Activated CD4-positive, alpha-beta T cell treated with anti-CD3 and anti-CD28 coated beads, Interleukin-2, amount 10 ng/mL, durations not matched to agents 24 days and 14 days (primary cell): ENCODE measurements around the gene TYMP. TPM values are rescaled to one million over a fixed set of nuclear protein-coding genes. Genes with fewer than 3 reads are reported as not detected.
"Not testable (repeated sequence)": the region's sequence is repeated elsewhere in the genome, so short reads cannot be mapped to it uniquely, and the experiment has no call there.

Experiments used
- DNase-seq: peaks from one replicate; pipeline ENCODE4 v3.0.0; 2022
- H3K27ac Mint-ChIP-seq: one replicate; pipeline ENCODE4 v1.8.0; 2022; ENCODE audit warnings: mild to moderate bottlenecking, mixed read lengths
- H3K27me3 Mint-ChIP-seq: one replicate; pipeline ENCODE4 v1.8.0; 2022; ENCODE audit warnings: mixed read lengths
- H3K36me3 Mint-ChIP-seq: one replicate; pipeline ENCODE4 v1.8.0; 2022; ENCODE audit warnings: low read depth, mild to moderate bottlenecking, mixed read lengths
- H3K4me1 Mint-ChIP-seq: one replicate; pipeline ENCODE4 v1.8.0; 2021; ENCODE audit warnings: mixed read lengths
- H3K4me3 Mint-ChIP-seq: one replicate; pipeline ENCODE4 v1.8.0; 2022; ENCODE audit warnings: mild to moderate bottlenecking, moderate library complexity, mixed read lengths
- H3K9me3 Mint-ChIP-seq: one replicate; pipeline ENCODE4 v1.8.0; 2021; ENCODE audit warnings: mixed read lengths
- intact Hi-C: fragments of 100-400 bp; cut with micrococcal nuclease; formaldehyde crosslinking; loops from one replicate; pipeline ENCODE4 v1.15.1; 2023
- total RNA-seq: library from RNA; stranded (reverse); gene quantifications from 2 replicates; pipeline ENCODE4 v1.2.3, GENCODE V29; 2022

TYMP gene
- total RNA-seq, 1 donor from 2014 or later, result 63.0 TPM

DNA sequence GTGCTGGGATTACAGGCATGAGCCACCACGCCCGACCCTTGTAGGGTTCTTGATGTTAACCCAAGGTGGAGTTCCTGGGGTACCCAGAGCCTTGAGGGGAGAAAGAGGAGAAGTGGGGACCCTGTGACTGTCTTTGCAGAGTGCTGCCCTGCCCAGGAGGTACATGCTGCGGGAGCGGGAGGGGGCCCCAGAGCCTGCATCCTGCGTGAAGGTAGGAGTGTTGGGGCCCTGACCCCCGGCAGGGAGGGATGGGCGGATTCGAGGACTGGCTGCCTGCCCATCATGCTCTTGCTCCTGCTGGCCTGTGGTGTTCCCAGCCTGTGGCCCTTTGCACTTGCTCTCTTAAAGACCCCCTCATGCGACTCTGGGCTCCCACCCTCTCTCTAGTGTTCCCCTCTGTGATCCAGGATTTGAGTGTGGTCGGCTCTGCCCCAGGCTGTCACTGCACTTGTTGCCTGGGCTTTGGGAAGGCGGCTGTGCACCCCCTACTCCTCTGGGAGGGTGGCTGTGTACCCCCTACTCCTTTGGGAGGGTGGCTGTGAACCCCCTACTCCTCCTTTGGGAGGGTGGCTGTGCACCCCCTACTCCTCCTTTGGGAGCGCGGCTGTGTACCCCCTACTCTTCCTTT lies 8.9 kb downstream of the TYMP start:
- Mint-ChIP-seq H3K27me3 (no peaks in the 10 kb centered on the region), H3K36me3 (peaks cover 36% of the 10 kb centered on the region), H3K9me3 (no peaks in the 10 kb centered on the region), H3K4me3 (no peak overlapping the region), H3K27ac (no peak overlapping the region), H3K4me1 (peaks cover 9% of the 10 kb centered on the region)
- intact Hi-C loops, result no loop called here
- DNase-seq, result no peak

DNA sequence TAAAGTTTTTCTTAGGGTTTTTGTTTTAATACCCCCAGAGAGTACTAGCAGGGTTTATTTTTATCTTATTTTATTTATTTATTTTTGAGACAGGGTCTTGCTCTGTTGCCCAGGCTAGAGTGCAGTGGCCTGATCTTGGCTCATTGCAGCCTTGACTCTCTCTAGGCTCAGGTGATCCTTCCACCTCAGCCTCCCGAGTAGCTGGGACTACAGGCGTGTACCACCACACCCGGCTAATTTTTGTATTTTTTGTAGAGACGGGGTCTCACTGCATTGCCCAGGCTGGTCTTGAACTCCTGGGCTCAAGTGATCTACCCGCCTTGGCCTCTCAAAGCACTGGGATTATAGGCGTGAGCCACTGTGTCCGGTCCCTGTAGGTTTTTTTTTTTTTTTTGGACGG lies 9.6 kb downstream of the TYMP start:
- H3K27me3 Mint-ChIP-seq, H3K27ac Mint-ChIP-seq, intact Hi-C loops, DNase-seq, H3K4me3 Mint-ChIP-seq, H3K9me3 Mint-ChIP-seq, H3K4me1 Mint-ChIP-seq: not testable (repeated sequence)
- peaks cover 39% of the 10 kb centered on the region for H3K36me3 Mint-ChIP-seq

DNA sequence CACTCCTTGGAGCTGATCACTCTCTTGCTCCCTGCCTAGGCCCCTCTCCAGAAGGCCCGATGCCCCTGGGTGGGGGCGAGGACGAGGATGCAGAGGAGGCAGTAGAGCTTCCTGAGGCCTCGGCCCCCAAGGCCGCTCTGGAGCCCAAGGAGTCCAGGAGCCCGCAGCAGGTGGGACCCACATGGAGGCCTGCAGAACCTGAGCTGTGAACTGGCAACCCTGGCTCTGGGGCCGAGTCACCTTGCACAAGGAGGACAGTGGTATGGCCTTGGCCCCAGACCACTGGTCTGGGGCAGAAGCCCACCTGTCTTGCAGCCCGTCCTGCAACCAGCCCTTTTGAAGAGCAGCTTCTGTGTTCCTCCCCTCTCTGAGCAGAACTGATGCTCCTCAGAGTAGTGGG lies 10.7 kb downstream of the TYMP start:
- Mint-ChIP-seq H3K27me3 (no peaks in the 10 kb centered on the region), H3K9me3 (no peaks in the 10 kb centered on the region), H3K4me1 (peaks cover 9% of the 10 kb centered on the region), H3K27ac (no peak overlapping the region), H3K4me3 (no peak overlapping the region), H3K36me3 (peaks cover 32% of the 10 kb centered on the region)
- intact Hi-C loops, result no loop called here
- DNase-seq, result no peak

DNA sequence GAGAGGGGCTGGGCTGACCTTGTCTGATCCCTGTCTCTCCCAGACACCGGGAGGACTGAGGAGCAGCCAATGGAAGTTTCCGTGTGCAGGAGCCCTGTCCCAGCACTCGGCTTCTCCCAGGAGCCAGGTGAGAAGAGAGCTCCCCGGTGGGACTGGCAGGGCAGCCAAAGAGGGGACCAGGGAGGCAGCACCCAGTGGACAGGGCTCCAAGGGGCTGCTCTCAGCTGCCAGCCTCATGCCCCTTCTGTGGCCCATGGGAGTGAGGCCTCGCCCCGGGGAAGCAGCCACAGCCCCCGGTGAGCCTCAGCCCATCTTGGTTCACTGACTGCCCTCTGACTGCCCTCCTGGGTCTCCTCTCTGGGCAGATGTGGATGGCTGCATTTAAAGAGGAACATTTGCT lies 11.2 kb downstream of the TYMP start:
- H3K36me3 Mint-ChIP-seq, result peaks cover 31% of the 10 kb centered on the region
- no peaks in the 10 kb centered on the region for H3K9me3 Mint-ChIP-seq
- no peak for DNase-seq
- H3K4me1 Mint-ChIP-seq, result peaks cover 12% of the 10 kb centered on the region
- no peaks in the 10 kb centered on the region for H3K27me3 Mint-ChIP-seq
- intact Hi-C loops, result no loop called here
- no peak overlapping the region for H3K4me3 Mint-ChIP-seq
- no peak overlapping the region for H3K27ac Mint-ChIP-seq

DNA sequence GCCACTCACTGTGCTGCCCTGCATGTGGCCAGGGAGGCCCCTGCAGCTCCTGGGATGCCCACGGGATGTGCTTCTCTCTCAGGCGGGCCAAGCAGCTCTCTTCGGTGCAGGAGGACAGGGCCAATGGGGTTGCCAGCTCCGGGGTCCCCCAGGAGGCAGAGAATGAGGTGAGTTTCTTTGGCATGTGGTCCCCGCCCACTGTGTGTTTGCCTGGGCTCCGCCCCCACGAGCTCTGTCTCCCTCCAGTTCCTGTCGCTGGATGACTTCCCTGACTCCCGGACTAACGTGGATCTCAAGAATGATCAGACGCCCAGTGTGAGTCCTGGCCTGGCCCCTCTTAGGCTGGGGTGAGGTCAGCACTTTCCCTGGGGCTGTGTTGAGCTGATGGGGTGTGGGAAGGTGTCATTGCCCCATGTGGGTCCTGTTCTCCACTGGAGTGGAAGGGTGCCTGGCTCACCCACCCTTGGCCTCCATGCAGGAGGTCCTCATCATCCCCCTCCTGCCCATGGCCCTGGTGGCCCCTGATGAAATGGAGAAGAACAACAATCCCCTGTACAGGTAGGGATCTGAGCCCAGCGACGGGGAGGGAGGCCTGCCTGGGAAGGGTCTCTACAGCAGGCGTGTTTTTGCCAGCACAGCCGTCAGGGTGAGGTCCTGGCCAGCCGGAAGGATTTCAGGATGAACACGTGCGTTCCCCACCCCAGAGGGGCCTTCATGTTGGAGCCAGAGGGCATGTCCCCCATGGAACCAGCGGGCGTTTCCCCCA lies 12.1 kb downstream of the TYMP start:
- peaks cover 24% of the 10 kb centered on the region for H3K36me3 Mint-ChIP-seq

DNA sequence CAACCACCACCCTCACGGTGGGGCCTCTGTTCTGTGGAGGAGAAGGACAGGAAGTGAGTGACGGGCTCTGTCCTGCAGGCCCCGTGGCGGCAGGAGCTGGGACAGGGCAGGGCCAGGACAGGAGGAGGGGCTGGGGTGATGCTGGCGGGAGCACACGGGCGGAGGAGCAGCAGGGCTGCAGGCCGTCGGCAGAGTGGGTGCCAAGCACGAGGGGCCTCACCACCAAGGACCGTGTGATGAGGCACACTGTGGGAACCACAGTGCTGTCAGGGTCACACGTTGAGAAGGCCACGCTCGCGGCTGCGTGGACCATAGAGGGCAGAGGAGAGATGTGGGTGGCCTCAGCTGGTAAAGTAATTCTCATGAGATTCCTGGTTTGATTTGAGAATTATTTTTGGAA lies 12.9 kb downstream of the TYMP start:
- no peak for DNase-seq
- H3K4me1 Mint-ChIP-seq, result peaks cover 19% of the 10 kb centered on the region
- no peaks in the 10 kb centered on the region for H3K27me3 Mint-ChIP-seq
- peaks cover 26% of the 10 kb centered on the region for H3K36me3 Mint-ChIP-seq
- H3K4me3 Mint-ChIP-seq, result no peak overlapping the region
- H3K27ac Mint-ChIP-seq, result no peak overlapping the region
- no peaks in the 10 kb centered on the region for H3K9me3 Mint-ChIP-seq
- intact Hi-C loops, result no loop called here

More for the DNA sequence above, 12.1 kb downstream of the TYMP start:
- Mint-ChIP-seq H3K27me3 (no peaks in the 10 kb centered on the region), H3K4me1 (peaks cover 12% of the 10 kb centered on the region), H3K9me3 (no peaks in the 10 kb centered on the region), H3K4me3 (no peak overlapping the region), H3K27ac (no peak overlapping the region)
- no peak for DNase-seq
- intact Hi-C loops, result no loop called here

DNA sequence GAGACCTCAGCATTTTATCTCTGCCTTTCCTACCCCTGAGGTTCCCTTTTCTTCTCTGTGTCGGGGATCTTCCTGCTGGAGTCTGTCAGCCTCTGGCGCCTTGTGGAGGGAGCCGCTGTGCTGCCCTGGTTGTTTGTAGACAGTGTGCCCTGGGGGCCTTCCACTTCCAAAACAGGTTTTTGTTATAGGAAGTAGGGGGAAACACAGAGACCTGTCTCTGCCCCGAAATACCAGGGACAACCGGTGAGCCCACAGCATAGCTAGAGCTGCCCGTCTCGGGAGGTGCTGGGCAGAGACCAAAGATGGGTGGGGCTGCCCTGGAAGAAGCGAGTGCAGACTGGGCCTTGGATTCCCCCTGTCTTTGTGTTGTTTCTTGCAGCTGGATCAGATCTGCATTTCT lies 13.7 kb downstream of the TYMP start:
- H3K4me1 Mint-ChIP-seq, result peaks cover 19% of the 10 kb centered on the region
- DNase-seq, result no peak
- intact Hi-C loops, result no loop called here
- H3K9me3 Mint-ChIP-seq, result no peaks in the 10 kb centered on the region
- H3K27ac Mint-ChIP-seq, result no peak overlapping the region
- no peaks in the 10 kb centered on the region for H3K27me3 Mint-ChIP-seq
- H3K4me3 Mint-ChIP-seq, result no peak overlapping the region
- peaks cover 25% of the 10 kb centered on the region for H3K36me3 Mint-ChIP-seq

DNA sequence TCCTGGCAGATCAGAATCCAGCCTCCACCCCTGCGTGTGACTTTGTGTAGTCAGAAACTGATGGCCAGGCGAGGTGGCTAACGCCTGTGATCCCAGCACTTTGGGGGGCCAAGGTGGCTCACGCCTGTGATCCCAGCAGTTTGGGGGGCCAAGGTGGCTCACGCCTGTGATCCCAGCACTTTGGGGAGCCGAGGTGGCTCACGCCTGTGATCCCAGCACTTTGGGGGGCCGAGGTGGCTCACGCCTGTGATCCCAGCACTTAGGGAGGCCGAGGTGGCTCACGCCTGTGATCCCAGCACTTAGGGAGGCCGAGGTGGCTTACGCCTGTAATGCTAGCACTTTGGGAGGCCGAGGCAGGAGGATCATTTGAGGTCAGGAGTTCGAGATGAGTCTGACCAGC lies 16.6 kb downstream of the TYMP start:
- DNase-seq, result no peak
- peaks cover 15% of the 10 kb centered on the region for H3K36me3 Mint-ChIP-seq

DNA sequence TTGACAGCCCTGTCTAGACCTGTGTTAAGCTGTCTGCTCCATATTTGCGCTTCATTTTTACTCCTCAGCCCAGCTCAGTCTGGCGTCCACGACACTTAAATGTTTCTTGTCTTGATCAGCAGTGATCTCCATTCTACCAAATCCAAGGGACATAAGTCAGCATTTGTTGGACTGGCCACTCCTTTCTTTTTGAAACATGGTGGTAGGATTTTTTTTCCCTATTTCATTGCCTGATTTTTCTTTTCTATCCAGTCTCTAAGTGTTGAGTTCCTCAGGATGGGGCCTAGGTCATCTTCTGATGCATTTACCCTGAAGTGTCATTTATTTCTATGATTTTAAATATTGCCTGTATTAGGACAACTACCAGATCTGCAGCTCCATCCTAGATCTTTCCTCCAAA lies 20.9 kb downstream of the TYMP start:
- Mint-ChIP-seq H3K9me3 (no peaks in the 10 kb centered on the region), H3K36me3 (peaks cover 8% of the 10 kb centered on the region), H3K27ac (peak overlapping the region; percentile 87), H3K4me3 (peak overlapping the region; percentile 87), H3K4me1 (peaks cover 22% of the 10 kb centered on the region), H3K27me3 (peaks cover 1% of the 10 kb centered on the region)
- no peak for DNase-seq
- intact Hi-C loops, result loop anchor here (1.0 to 10.0 kb wide), 7 partner anchors 16 to 257 kb away; partner anchors contain the start of genes HDAC10, PPP6R2, SBF1 and SCO2

More for the DNA sequence above, 16.6 kb downstream of the TYMP start:
- H3K9me3 Mint-ChIP-seq, result no peaks in the 10 kb centered on the region
- no peak overlapping the region for H3K27ac Mint-ChIP-seq
- intact Hi-C loops, result no loop called here
- H3K27me3 Mint-ChIP-seq, result no peaks in the 10 kb centered on the region
- H3K4me3 Mint-ChIP-seq, result no peak overlapping the region
- H3K4me1 Mint-ChIP-seq, result peaks cover 29% of the 10 kb centered on the region

DNA sequence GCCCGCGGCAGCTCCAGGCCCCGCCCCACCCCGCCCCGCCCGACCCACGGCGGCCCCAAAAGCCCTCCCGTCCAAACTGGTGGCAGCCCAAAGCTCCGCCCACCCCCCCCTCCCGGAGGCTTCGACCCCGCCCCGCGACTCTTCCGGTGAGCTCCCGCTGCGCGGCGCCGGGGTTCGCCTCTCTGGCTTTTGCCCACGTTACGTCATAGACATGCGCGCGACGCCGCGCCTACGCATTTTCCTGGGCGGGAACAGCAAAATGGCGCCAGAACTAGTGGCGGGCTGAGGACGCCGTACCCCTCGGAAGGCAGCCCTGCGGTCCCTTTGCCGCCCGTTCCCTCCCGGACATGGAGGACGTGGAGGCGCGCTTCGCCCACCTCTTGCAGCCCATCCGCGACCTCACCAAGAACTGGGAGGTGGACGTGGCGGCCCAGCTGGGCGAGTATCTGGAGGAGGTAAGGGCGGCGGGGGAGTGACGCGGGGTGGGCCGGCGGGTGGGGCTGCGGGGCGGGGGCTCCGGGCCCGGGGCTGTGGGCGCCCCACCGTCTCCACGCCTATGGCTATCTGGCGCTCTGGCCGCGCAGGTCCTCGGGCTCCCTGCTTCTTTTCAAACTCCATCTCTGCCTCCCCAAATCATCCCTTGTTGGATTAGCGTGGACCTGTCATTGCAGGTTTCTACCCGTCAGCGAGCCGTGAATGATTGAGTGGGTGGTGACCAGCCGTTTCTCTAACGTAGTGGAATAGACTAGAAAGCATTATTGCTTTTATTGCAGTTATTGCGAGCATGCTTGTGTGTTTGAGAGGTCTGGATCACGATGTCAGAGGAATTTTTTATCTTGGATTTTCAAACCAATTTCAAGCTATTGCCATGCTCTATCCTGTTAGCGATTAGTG lies 21.6 kb downstream of the TYMP start, which contains the start of gene NCAPH2:
Gene NCAPH2, plus strand, starts transcription at position 234 of the 894 bp plus-strand sequence. Its CDS starts 114 bp downstream, at position 348.
- Mint-ChIP-seq H3K36me3 (peaks cover 8% of the 10 kb centered on the region), H3K9me3 (no peaks in the 10 kb centered on the region), H3K27me3 (peaks cover 1% of the 10 kb centered on the region), H3K4me1 (peaks cover 17% of the 10 kb centered on the region), H3K4me3 (peak within 1 kb of the TSS; percentile 90), H3K27ac (peak within 1 kb of the TSS; percentile 97)
- intact Hi-C loops, result loop anchor here (1.0 to 10.0 kb wide), 8 partner anchors 17 to 256 kb away; partner anchors contain the start of genes CHKB, HDAC10, PPP6R2 and SBF1
- peak; percentile 100 for DNase-seq

DNA sequence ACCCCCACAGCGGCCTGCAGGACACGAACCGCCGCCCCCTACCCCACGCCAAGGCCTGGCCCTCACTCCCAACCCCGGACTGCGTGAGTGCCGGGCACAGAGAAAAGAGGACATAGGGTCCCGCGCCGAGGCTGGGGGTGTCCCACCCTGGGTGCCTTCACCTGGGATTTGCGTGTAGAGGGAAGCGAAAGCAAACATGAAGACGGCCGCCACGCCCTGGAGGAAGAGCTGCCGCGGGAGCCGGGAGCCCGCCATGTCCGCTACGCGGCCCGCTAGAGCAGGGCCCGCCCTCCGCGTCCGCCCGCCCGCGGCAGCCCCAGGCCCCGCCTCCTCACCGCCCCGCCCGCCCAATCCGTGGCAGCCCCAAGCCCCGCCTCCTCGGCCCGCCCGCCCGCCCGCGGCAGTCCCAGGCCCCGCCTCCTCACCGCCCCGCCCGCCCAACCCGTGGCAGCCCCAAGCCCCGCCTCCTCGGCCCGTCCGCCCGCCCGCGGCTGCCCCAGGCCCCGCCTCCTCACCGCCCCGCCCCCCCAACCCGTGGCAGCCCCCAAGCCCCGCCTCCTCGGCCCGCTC lies 22.3 kb downstream of the TYMP start, which contains the start of gene LMF2:
Gene LMF2, minus strand, starts transcription at position 282 of the 570 bp plus-strand sequence. Its CDS starts 27 bp downstream, at position 255.
- peak within 1 kb of the TSS; percentile 97 for H3K27ac Mint-ChIP-seq
- DNase-seq, result peak; percentile 97
- peaks cover 1% of the 10 kb centered on the region for H3K27me3 Mint-ChIP-seq
- peak within 1 kb of the TSS; percentile 90 for H3K4me3 Mint-ChIP-seq
- H3K36me3 Mint-ChIP-seq, result peaks cover 10% of the 10 kb centered on the region
- intact Hi-C loops, result loop anchor here (1.0 to 10.0 kb wide), 4 partner anchors 55 to 255 kb away; partner anchors contain the start of genes CHKB, HDAC10 and PPP6R2
- peaks cover 15% of the 10 kb centered on the region for H3K4me1 Mint-ChIP-seq
- no peaks in the 10 kb centered on the region for H3K9me3 Mint-ChIP-seq

DNA sequence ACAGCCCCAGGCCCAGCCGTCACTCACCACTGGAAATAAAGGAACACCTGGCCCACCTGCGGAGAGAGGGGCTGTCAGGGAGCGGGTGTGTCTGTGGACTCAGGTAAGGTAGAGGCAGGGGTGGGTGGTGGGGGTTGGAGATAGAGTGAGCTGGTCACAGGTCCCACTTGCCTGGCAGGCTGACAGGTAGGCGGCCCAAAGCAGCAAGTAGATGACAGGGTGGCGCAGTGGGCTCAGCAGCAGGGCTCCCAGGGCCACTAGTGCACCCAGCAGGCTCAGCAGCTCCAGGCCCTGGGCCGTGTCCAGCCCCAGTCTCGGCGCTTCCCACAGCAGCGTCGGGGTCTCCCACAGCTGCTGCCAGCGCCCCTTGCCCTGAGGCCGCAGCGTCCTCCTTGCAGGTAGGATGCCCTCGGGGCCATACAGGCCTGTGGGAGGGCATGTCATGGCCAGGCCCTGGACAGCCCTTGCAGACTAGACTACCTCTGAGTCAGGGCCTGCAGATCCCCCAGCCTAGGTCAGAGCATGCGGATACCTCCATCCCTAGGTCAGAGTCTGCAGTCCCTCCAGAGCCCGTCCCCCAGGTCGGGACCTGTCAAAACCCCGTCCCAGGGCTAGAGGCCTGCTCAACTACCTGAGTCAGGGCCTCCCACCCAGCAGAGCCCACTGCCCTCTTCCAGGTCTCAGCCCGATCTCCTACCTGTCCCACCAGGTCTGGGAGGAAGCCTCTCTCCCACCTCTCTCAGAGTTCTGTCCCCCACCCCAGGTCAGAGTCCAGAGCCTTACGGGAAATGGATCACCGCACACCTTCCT lies 23.0 kb downstream of the TYMP start:
- Mint-ChIP-seq H3K4me1 (peaks cover 10% of the 10 kb centered on the region), H3K36me3 (peaks cover 7% of the 10 kb centered on the region), H3K27me3 (peaks cover 1% of the 10 kb centered on the region), H3K4me3 (peak overlapping the region; percentile 90), H3K27ac (peak overlapping the region; percentile 63), H3K9me3 (no peaks in the 10 kb centered on the region)
- no peak for DNase-seq
- intact Hi-C loops, result loop anchor here (1.0 to 10.0 kb wide), 4 partner anchors 55 to 255 kb away; partner anchors contain the start of genes CHKB, HDAC10 and PPP6R2
